Karpas-422 (cell line): ENCODE results near the gene CTNND2. TPM values are rescaled to one million over a fixed set of nuclear protein-coding genes. Genes with fewer than 3 reads are reported as not detected.

Experiments used
- DNase-seq: peaks from one replicate; pipeline ENCODE4 v3.0.0-alpha.2; 2015
- H2AFZ ChIP-seq: fragments of 200-600 bp; sonication (generic); 2 replicates; pipeline ENCODE4 v1.6.1; 2014; ENCODE audit warnings: antibody characterized with exemption, low read length, mixed read lengths
- H3K27ac ChIP-seq: fragments of 200-600 bp; sonication (generic); 2 replicates; pipeline ENCODE4 v1.5.1; 2014; ENCODE audit warnings: mild to moderate bottlenecking, low read length, moderate library complexity
- H3K27me3 ChIP-seq: fragments of 200-600 bp; sonication (generic); 2 replicates; pipeline ENCODE4 v1.6.1; 2014; ENCODE audit warnings: low read length, mixed read lengths
- H3K36me3 ChIP-seq: fragments of 200-600 bp; sonication (generic); 2 replicates; pipeline ENCODE4 v1.6.1; 2014; ENCODE audit warnings: low read length, mixed read lengths; ENCODE audit not compliant: insufficient read depth
- H3K4me1 ChIP-seq: fragments of 200-600 bp; sonication (generic); 2 replicates; pipeline ENCODE4 v1.6.1; 2014; ENCODE audit warnings: mild to moderate bottlenecking, low read length, mixed read lengths
- H3K4me2 ChIP-seq: fragments of 200-600 bp; sonication (generic); 2 replicates; pipeline ENCODE4 v1.6.1; 2014; ENCODE audit warnings: low read length, low read depth, mild to moderate bottlenecking; ENCODE audit not compliant: poor library complexity, severe bottlenecking
- H3K4me3 ChIP-seq: fragments of 200-600 bp; sonication (generic); 2 replicates; pipeline ENCODE4 v1.5.1; 2014; ENCODE audit warnings: mild to moderate bottlenecking, antibody characterized with exemption, low read length, mixed read lengths
- H3K79me2 ChIP-seq: fragments of 200-600 bp; sonication (generic); 2 replicates; pipeline ENCODE4 v1.6.1; 2014; ENCODE audit warnings: mild to moderate bottlenecking, low read length, mixed read lengths
- H3K9ac ChIP-seq: fragments of 200-600 bp; sonication (generic); 2 replicates; pipeline ENCODE4 v1.6.0; 2014; ENCODE audit warnings: low read length
- H3K9me2 ChIP-seq: fragments of 200-600 bp; sonication (generic), shearing (Covaris generic); replicated peaks from 2 replicates; pipeline ENCODE4 v1.6.0; 2014; ENCODE audit warnings: mild to moderate bottlenecking, low read length, moderate library complexity; ENCODE audit not compliant: insufficient read depth
- H3K9me3 ChIP-seq: fragments of 300-700, 200-600 bp; sonication (generic); 2 replicates; pipeline ENCODE4 v1.6.1; 2014; ENCODE audit warnings: low read length, mixed read lengths
- H4K20me1 ChIP-seq: fragments of 200-600 bp; sonication (generic); 2 replicates; pipeline ENCODE4 v1.6.1; 2014; ENCODE audit warnings: mild to moderate bottlenecking, antibody characterized with exemption, low read length, low read depth; ENCODE audit not compliant: insufficient read depth
- total RNA-seq: library from RNA; depleted of rRNA; stranded (reverse); fragments of >200 nt; shearing (Covaris generic); gene quantifications from 2 replicates; pipeline ENCODE4 v1.2.3, GENCODE V29; 2014; ENCODE audit warnings: low replicate concordance

The CTNND2 gene
- total RNA-seq, 1 experiment from 2014 or later, result not detected

DNA sequence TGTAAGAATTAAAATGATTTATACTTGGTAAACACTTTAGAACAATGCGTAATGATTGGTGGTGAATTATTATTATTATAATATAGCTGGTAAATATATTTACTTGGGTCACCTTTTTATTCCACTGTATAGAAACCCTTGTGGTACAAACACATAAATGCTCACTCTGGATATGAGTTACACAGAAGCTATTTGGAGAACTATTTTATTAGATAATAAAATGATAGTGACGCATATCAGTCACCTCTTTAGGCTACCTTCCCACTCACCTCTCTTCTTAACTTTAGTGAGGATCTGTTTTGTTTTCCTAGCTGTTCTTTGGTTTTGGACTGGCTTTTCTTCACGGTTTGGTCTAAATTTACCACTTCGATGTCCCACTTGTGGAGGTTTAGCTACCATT is 605.4 kb downstream of the CTNND2 start:
- Histone ChIP-seq H3K79me2 (no peaks in the 10 kb centered on the region), H3K4me3 (no peak overlapping the region), H3K4me2 (no peak overlapping the region), H3K36me3 (no peaks in the 10 kb centered on the region), H4K20me1 (no peaks in the 10 kb centered on the region), H3K9me3 (no peaks in the 10 kb centered on the region), H2AFZ (no peak overlapping the region), H3K9me2 (no peaks in the 10 kb centered on the region), H3K27ac (no peak overlapping the region), H3K27me3 (no peaks in the 10 kb centered on the region), H3K9ac (no peak overlapping the region), H3K4me1 (no peaks in the 10 kb centered on the region)
- no peak for DNase-seq

DNA sequence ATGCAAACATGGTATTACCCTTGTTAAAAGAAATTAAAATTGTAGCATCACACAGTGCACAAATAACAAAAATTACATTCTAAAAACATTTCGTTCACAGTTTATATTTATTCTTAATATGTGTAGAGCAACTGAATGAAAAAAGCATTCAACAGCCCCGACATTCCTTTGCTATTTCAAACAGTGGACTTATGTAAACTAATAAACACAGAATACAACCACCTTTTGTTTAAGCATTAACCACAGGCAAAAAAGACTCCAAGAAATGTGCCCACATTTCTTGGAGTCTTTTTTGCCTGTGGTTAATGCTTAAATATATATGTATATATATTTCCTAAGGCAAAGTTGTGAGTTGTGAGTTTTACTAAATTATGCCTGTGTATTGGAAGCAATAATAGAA is 610.7 kb downstream of the CTNND2 start:
- Histone ChIP-seq H3K9ac (no peak overlapping the region), H3K27me3 (no peaks in the 10 kb centered on the region), H3K4me2 (no peak overlapping the region), H3K27ac (no peak overlapping the region), H2AFZ (no peak overlapping the region), H3K9me3 (no peaks in the 10 kb centered on the region), H3K4me3 (no peak overlapping the region), H3K79me2 (no peaks in the 10 kb centered on the region), H3K9me2 (no peaks in the 10 kb centered on the region), H3K36me3 (no peaks in the 10 kb centered on the region), H3K4me1 (no peaks in the 10 kb centered on the region), H4K20me1 (no peaks in the 10 kb centered on the region)
- DNase-seq, result no peak

DNA sequence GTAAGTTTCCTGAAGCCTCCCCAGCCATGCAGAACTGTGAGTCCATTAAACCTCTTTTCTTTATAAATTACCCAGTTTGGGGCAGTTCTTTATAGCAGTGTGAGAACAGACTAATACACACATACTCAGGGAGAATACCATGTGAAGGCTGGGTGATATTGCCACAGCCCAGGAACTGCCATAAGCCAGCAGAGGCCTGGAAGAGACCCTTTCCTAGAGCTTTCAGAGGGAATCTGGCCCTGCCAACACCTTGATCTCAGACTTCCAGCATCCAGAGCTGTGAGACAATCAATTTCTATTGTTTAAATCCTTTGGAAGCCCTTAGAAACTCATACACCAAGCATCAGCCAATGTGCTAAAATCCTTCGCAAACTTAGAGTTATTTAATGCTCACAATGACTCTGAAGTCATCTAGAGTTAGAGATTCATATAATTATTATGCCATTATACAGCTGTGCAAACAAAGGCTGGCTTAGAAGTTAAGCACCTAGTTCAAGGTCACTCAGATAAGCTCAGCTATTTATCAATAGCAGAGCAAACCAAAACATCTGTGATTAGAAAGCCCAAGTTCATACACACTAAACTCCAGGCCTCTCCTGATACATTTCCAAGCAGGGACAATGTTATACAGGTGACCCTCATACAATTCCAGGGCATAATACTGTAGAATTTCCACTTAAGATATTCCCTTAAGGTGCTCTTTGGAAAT is 611.4 kb downstream of the CTNND2 start:
- H3K79me2 ChIP-seq, result no peaks in the 10 kb centered on the region
- no peaks in the 10 kb centered on the region for H3K9me2 ChIP-seq
- no peaks in the 10 kb centered on the region for H3K27me3 ChIP-seq
- no peaks in the 10 kb centered on the region for H3K36me3 ChIP-seq
- H3K4me1 ChIP-seq, result no peaks in the 10 kb centered on the region
- H3K9me3 ChIP-seq, result no peaks in the 10 kb centered on the region
- no peaks in the 10 kb centered on the region for H4K20me1 ChIP-seq
- H3K27ac ChIP-seq, result no peak overlapping the region
- H2AFZ ChIP-seq, result no peak overlapping the region
- H3K9ac ChIP-seq, result no peak overlapping the region
- H3K4me3 ChIP-seq, result no peak overlapping the region
- DNase-seq, result no peak
- no peak overlapping the region for H3K4me2 ChIP-seq

DNA sequence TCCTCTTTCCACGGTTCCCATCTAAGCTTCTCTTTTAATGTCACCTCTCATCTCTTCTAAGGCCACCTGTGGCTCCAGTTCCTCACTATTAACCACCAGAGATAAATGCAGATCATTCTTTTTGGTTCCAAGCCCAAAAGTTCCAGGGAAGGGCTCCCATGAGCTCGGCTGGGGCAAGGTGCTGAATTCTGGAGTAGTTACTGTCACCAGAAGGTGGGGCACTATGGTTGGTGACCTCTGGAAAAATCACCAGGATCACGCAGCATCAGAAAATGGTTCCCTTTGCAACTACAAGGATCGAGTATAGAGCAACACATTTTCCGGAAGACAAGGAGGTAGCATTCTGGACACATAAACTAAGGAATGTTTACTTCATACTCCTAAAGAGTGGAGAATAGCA is 614.5 kb downstream of the CTNND2 start:
- Histone ChIP-seq H3K9ac (no peak overlapping the region), H3K36me3 (no peaks in the 10 kb centered on the region), H3K27ac (no peak overlapping the region), H3K27me3 (no peaks in the 10 kb centered on the region), H2AFZ (no peak overlapping the region), H4K20me1 (no peaks in the 10 kb centered on the region), H3K79me2 (no peaks in the 10 kb centered on the region), H3K4me1 (no peaks in the 10 kb centered on the region), H3K4me2 (no peak overlapping the region), H3K9me2 (no peaks in the 10 kb centered on the region), H3K9me3 (no peaks in the 10 kb centered on the region), H3K4me3 (no peak overlapping the region)
- DNase-seq, result no peak

DNA sequence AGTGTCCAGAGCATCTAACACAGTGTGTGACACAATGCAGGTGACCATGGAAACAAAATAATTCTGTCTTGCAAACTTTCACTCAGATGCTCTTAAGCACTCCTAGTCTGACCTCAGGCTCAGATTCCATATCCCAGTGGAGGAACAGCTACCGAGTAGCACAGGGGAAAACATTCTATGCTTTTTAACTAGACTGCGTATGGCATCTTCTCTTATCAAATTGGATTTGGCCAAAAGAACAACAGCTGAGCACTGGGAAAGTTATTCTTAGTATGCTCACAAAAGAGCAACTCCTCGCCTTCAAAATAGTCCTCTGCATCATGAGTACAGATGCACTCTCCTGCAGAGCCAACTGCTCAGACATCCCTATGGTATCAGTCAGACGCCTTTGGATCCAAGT is 615.0 kb downstream of the CTNND2 start:
- Histone ChIP-seq H4K20me1 (no peaks in the 10 kb centered on the region), H3K9me2 (no peaks in the 10 kb centered on the region), H2AFZ (no peak overlapping the region), H3K4me3 (no peak overlapping the region), H3K27me3 (no peaks in the 10 kb centered on the region), H3K4me2 (no peak overlapping the region), H3K79me2 (no peaks in the 10 kb centered on the region), H3K9ac (no peak overlapping the region), H3K36me3 (no peaks in the 10 kb centered on the region), H3K27ac (no peak overlapping the region), H3K9me3 (no peaks in the 10 kb centered on the region), H3K4me1 (no peaks in the 10 kb centered on the region)
- no peak for DNase-seq

DNA sequence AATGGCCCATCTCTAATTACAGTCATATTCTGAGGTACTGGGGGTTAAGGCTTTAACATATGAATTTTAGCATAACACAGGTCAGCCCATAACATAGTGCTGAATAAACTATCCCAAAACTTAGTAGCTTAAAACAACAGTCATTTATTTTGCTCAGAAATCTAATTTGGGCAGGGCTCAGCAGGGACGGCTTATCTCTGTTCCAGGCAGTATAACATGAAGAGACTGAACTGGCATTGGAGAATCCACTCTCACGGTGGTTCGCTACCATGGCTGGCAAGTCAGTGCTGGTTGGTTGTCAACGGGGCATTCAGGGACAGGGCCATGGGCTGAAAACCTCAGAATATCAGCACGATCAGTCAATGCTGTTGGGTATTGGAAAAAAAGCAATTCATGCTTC is 622.4 kb downstream of the CTNND2 start:
- H3K4me1 ChIP-seq, result no peaks in the 10 kb centered on the region
- no peak for DNase-seq
- no peaks in the 10 kb centered on the region for H3K27me3 ChIP-seq
- no peaks in the 10 kb centered on the region for H3K79me2 ChIP-seq
- H3K27ac ChIP-seq, result no peak overlapping the region
- H3K9me3 ChIP-seq, result no peaks in the 10 kb centered on the region
- H3K9me2 ChIP-seq, result no peaks in the 10 kb centered on the region
- H2AFZ ChIP-seq, result no peak overlapping the region
- H4K20me1 ChIP-seq, result no peaks in the 10 kb centered on the region
- no peak overlapping the region for H3K4me3 ChIP-seq
- H3K9ac ChIP-seq, result no peak overlapping the region
- no peaks in the 10 kb centered on the region for H3K36me3 ChIP-seq
- no peak overlapping the region for H3K4me2 ChIP-seq

DNA sequence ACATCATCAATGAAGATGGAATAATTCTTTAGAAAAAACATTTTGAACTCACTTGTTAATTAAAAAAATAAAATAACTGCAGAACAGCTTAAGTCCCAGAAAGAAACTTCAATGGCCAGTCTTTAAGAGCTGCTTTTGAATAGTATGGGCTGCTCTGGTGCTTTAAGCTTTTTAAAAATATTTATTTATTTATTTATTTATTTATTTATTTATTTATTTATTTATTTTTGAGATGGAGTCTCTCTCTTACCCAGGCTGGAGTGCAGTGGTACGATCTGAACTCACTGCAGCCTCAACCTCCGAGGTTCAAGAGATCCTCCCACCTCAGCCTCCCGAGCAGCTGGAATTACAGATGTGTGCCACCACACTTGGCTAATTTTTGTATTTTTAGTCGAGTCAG is 626.9 kb downstream of the CTNND2 start:
- no peak overlapping the region for H2AFZ ChIP-seq
- no peak overlapping the region for H3K4me2 ChIP-seq
- no peak overlapping the region for H3K4me3 ChIP-seq
- no peaks in the 10 kb centered on the region for H3K79me2 ChIP-seq
- no peaks in the 10 kb centered on the region for H3K36me3 ChIP-seq
- H3K9me3 ChIP-seq, result no peaks in the 10 kb centered on the region
- H3K9me2 ChIP-seq, result no peaks in the 10 kb centered on the region
- H3K9ac ChIP-seq, result no peak overlapping the region
- no peaks in the 10 kb centered on the region for H4K20me1 ChIP-seq
- no peaks in the 10 kb centered on the region for H3K4me1 ChIP-seq
- no peak for DNase-seq
- H3K27ac ChIP-seq, result no peak overlapping the region
- H3K27me3 ChIP-seq, result no peaks in the 10 kb centered on the region

DNA sequence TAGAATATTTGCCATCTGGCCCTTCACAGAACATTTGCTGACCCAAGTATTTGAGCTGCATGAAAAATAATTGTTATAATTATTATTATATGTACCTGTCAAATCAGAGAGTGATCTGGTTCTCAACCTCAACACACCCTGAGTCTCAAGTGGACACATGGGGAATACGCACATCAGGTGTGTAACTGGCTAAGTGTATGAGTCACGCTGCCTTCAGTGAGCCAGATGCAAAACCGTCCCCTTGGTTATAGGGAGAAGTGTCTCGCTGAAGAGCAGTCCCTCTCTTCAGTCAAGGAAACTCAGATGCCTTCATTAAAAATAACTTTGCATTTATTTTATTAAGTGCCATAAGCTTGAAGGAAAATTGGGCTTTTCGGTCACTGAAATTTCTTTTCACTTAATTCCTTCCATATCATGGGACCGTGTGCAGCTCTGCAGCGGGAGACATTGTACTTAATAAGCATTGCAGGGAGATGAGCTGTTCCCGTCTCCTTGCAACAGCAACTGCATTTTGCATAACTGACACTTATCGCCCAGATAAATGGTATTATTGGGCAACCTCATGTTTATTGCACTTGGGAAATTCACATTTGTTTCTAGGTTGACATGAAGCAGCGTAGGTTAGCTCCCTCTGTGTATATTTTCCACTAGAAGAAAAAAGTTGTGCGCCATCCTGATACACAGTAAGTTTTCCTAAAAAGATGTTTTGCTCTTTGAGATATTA is 630.9 kb downstream of the CTNND2 start:
- no peak overlapping the region for H3K27ac ChIP-seq
- H3K4me3 ChIP-seq, result no peak overlapping the region
- H3K9me3 ChIP-seq, result no peaks in the 10 kb centered on the region
- H2AFZ ChIP-seq, result no peak overlapping the region
- H3K4me1 ChIP-seq, result no peaks in the 10 kb centered on the region
- no peaks in the 10 kb centered on the region for H3K79me2 ChIP-seq
- no peaks in the 10 kb centered on the region for H4K20me1 ChIP-seq
- H3K9me2 ChIP-seq, result no peaks in the 10 kb centered on the region
- no peak overlapping the region for H3K9ac ChIP-seq
- no peaks in the 10 kb centered on the region for H3K36me3 ChIP-seq
- no peak overlapping the region for H3K4me2 ChIP-seq
- no peak for DNase-seq
- no peaks in the 10 kb centered on the region for H3K27me3 ChIP-seq
